Loucy (cell line): ENCODE data around the gene SIX4.

Source experiments
- CTCF ChIP-seq: fragments of 200-600 bp; sonication (generic); conservative IDR thresholded peaks from 2 replicates; pipeline ENCODE4 v1.5.1; 2014; ENCODE audit warnings: mild to moderate bottlenecking, antibody characterized with exemption, low read length
- EZH2phosphoT487 ChIP-seq: fragments of 200-600 bp; IDR thresholded peaks from 2 replicates; pipeline ENCODE4 v1.6.1; 2018; ENCODE audit warnings: antibody characterized with exemption, mild to moderate bottlenecking, moderate library complexity, borderline replicate concordance

- TF ChIP-seq CTCF (no peak), EZH2phosphoT487 (no peak)
These were observed 11.3 kb upstream of the SIX4 start for GRCh38 chr14:60735416-60735815.
